ENCODE data around the gene ARID1B.

DNA sequence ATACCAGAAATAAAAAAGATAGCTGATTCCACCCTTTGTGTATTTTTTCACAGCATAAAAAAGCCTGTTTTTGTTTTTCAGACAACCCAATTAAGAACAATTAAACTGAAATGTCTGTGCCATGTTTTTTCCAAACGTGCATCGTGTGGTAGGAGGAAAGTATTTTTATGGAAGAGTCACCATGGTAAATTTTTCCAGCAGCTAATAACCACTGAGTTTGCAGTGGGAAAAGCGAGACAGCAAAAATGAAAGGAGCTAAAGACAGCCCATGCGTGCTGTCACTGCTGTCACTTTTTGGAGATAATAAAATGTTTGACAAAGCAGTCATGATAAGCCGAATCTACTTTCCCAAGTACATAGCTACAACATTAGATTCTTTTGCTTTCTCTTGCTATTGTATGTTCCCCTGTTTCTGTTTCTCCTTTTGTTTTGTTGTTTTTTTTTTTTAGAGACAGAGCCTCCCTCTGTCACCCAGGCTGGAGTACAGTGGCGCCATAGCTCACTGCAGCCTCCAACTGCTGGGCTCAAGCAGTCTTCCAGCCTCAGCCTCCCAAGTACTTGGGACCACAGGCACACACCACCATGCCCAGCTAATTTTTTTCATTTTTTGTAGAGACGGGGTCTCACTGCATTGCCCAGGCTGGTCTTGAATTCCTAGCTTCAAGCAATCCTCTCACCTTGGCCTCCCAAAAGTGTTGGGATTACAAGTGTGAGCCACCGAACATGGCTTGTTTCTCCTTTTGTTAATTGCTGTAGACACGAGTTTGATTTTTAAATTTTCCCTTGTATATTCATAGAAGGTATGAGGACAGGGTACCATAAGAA lies 284.8 kb downstream of the ARID1B start:
- TF ChIP-seq, protein P1, sequence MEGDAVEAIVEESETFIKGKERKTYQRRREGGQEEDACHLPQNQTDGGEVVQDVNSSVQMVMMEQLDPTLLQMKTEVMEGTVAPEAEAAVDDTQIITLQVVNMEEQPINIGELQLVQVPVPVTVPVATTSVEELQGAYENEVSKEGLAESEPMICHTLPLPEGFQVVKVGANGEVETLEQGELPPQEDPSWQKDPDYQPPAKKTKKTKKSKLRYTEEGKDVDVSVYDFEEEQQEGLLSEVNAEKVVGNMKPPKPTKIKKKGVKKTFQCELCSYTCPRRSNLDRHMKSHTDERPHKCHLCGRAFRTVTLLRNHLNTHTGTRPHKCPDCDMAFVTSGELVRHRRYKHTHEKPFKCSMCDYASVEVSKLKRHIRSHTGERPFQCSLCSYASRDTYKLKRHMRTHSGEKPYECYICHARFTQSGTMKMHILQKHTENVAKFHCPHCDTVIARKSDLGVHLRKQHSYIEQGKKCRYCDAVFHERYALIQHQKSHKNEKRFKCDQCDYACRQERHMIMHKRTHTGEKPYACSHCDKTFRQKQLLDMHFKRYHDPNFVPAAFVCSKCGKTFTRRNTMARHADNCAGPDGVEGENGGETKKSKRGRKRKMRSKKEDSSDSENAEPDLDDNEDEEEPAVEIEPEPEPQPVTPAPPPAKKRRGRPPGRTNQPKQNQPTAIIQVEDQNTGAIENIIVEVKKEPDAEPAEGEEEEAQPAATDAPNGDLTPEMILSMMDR (IDR thresholded peaks at IDR 0.05): no peak
- TF ChIP-seq EZH2phosphoT487 (IDR thresholded peaks at IDR 0.05) (no peak), EZH2 (IDR thresholded peaks at IDR 0.05) (no peak)

All from neural progenitor cell (in vitro differentiated cells).